ENCODE measurements around the gene TBX5.
A peak's percentile ranks its signal among the peaks of the same experiment; 100 is the strongest.

- TF ChIP-seq CTCF (conservative IDR thresholded peaks at IDR 0.05; ENCODE audit: low read depth in 2 of 2), result peak in 1 of 2 experiments; percentile 24; a peak in 1 of 4 replicates
- no peak for TF ChIP-seq ZNF462 (CRISPR knock-in tag; IDR thresholded peaks at IDR 0.05)
- TF ChIP-seq POLR2AphosphoS5 (IDR thresholded peaks at IDR 0.05; ENCODE audit: low read depth), result no peak
- TF ChIP-seq REST (IDR thresholded peaks at IDR 0.05; ENCODE audit: unreplicated experiment), result no peak
- no peak for TF ChIP-seq JUNB (IDR thresholded peaks at IDR 0.05; ENCODE audit: unreplicated experiment)
- no peak for TF ChIP-seq EZH2 (IDR thresholded peaks at IDR 0.05; ENCODE audit: low read depth, unreplicated experiment)
- TF ChIP-seq EZH2phosphoT487 (IDR thresholded peaks at IDR 0.05; ENCODE audit: unreplicated experiment), result no peak
- TF ChIP-seq CREB1 (CRISPR knock-in tag; IDR thresholded peaks at IDR 0.05; ENCODE audit: low read depth), result no peak
- no peak for TF ChIP-seq ETS1 (IDR thresholded peaks at IDR 0.05)
- no peak for TF ChIP-seq ZNF114 (CRISPR knock-in tag; IDR thresholded peaks at IDR 0.05)
- TF ChIP-seq NANOG (IDR thresholded peaks at IDR 0.05; ENCODE audit: borderline replicate concordance), result no peak
Measured at GRCh38 chr12:114313910-114314309, 92.0 kb downstream of the TBX5 start.
